Left colon (tissue), 2 donors: ENCODE data around the gene KAZN. TPM values are rescaled to one million over a fixed set of nuclear protein-coding genes. Genes with fewer than 3 reads are reported as not detected.

ENCODE experiments used
- ATAC-seq: fragments of 200-7000 bp; cut with Tn5 transposase; one replicate; pipeline ENCODE4 v1.9.1; 2020; ENCODE audit warnings: mild to moderate bottlenecking, moderate library complexity
- DNase-seq, 2 donors: peaks; one replicate each; pipeline ENCODE4 v3.0.0-alpha.2; 2020
- intact Hi-C, 2 donors: fragments of 100-400 bp; cut with DNase I in 1 of 2; cut with micrococcal nuclease in 1 of 2; formaldehyde crosslinking; loops; one replicate each; pipeline versions ENCODE4 v1.11.2 to v1.14.0; 2022; cut with DNase I, micrococcal nuclease
- total RNA-seq, 2 donors: library from RNA; stranded (reverse); fragmentation: NEBNext Ultra II Directional; extraction: Animal tissue kit (Norgen Biotek cat#: 25700); gene quantifications; one replicate each; pipeline ENCODE4 v1.2.1, GENCODE V29; 2021
- donor health status: DM: no; HTN: no; CAD: no.
- donor health status: DM: yes; HTN: yes; CAD: no.

Gene KAZN
- total RNA-seq, 2 donors from 2014 or later = 11.4 to 14.2 TPM

- DNase-seq = no peak
- ATAC-seq = no peak
- intact Hi-C loops = no loop called here
Observed at GRCh38 chr1:14607295-14607694, 8.8 kb downstream of the KAZN start.

DNA sequence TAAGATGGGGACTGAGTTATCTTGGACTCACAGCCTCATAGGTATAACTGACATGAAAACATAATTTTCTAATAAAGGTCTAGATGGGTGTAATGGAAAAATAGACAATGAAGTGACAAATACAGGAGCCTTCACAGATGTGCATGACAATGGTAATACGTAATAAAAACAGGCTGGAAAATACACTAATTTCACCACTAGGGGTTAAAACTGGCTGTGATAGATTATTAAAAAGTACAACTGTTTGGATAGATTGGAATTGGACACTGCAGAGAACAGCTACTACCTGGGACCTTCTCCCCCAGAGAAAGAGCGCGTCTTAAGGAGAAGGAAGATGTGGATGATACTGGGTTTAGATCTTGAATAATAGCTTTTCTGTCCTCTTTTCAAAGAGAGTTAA lies 9.8 kb downstream of the KAZN start:
- intact Hi-C loops = no loop called here
- ATAC-seq = no peak
- no peak for DNase-seq

DNA sequence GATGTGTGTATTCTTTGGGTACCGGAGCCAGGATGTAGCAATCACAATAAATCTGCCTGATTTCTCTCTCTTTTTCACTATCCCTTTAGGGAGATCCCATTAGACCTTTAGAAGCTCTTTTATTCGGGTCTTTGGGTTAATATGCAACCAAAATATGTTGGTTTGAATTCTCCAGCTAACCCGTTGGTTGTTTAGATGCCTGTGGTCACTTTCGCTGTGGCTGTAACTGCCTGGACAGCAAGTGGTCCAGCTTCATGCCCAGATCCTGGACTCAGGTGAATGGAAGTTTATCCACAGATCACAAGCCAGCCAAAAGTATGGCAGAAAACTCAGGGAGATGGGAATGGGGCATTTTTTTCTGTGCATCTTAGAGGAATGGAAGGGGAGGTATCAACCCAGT lies 12.3 kb downstream of the KAZN start:
- ATAC-seq (no peak), DNase-seq (no peak)
- intact Hi-C loops = no loop called here

DNA sequence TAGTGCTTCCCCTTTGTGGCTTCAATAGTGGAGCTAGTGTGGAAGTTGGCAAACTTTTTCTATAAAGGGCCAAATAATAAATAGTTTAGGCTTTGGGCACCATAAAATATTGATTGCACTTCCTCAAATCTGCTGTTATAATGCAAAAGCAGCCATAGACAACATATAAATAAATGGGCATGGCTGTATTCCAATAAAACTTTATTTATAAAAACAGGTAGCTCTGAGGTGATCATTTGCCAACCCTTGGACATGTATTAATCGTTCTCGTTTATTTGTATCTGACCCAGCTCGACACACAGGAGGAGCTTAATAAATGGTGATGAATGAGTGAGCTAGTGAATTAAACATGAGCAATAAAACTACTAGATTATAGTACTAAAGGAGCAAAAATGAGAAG lies 13.3 kb downstream of the KAZN start:
- intact Hi-C loops = no loop called here
- no peak for DNase-seq
- no peak for ATAC-seq

DNA sequence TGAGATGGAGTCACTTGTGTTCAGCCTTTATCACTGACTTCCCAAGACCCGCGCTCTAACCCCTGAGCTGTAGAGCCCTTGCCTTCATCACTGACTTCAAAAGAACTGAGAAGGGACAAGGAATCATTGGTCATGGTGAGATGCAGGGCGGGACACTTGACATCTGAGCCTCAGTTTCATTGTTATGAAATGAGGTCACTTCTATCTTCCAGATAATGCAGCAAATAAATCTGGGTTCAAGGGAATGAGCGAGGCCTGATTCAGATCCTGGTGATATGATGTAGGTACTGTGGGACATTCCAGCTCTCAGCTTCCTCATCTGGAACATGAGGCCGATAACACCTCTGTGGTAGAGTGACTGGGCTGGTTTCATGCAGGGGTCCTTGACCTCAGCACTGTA lies 13.8 kb downstream of the KAZN start:
- no peak for DNase-seq
- ATAC-seq = no peak
- intact Hi-C loops = no loop called here

DNA sequence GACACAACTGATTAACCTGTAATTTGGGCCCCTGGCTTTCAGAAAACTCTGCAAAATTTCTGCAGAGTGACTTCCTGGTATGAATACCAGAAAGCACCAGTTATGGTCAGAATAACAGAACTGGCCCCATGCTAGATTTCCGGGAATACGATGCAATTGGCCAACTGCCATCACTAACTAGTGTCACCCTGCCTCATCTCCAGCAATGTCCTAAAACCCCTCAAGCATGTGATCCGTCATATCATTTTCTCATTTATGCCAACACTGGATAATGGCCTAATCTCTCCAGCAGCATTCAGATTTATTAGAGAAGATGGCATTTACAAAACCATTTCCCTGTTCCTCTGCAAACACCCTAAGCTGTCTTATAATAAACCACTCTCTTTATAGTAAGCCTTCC lies 15.4 kb downstream of the KAZN start:
- DNase-seq (no peak), ATAC-seq (no peak)
- intact Hi-C loops = no loop called here

- ATAC-seq (no peak), DNase-seq (no peak)
- intact Hi-C loops = no loop called here
Observed at GRCh38 chr1:14614341-14614740, 15.9 kb downstream of the KAZN start.

- intact Hi-C loops = no loop called here
- ATAC-seq (no peak), DNase-seq (no peak)
Observed at GRCh38 chr1:14615549-14616218, 17.2 kb downstream of the KAZN start.

- ATAC-seq = no peak
- no peak for DNase-seq
- intact Hi-C loops = no loop called here
Observed at GRCh38 chr1:14616632-14617396, 18.3 kb downstream of the KAZN start.

DNA sequence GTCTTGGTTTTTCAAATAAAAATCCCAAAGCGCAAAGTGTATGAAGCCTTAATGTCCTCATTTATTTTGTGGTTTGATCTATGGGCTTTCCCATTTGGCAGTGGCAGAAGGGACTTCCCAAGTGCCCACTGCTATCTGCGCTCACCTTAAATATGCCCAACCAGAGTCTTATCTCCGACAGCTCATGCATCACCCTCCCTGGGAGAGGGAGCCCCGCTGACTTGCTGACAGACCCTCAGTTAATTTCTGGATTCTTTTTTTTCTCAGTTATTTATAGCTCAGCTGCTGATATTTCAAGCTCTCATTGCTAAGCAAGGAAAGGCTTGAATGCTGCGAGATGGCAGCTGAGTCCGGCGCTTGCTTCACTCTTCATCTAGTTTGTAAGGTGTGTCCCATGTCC lies 19.3 kb downstream of the KAZN start:
- intact Hi-C loops = no loop called here
- no peak for ATAC-seq
- DNase-seq = no peak

DNA sequence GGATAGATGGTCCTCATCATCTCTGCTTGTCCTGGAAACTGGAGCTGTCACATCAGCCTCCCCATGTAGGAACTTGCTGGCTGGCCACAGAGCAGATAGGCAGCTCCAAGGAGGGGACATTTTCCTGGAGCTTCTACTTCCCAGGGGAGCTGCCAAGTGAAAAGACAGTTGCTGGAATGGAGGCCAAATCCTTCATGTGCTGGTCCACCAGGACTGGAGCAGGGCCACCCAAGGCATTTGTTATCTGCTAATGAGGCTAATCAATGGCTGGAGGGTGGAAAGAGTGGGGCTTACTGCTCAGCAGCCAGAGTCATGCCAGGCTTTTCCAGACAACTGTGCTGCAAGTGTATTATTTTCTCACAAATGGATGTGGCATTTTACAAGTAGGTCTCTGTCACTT lies 22.5 kb downstream of the KAZN start:
- intact Hi-C loops = no loop called here
- no peak for ATAC-seq
- no peak for DNase-seq

DNA sequence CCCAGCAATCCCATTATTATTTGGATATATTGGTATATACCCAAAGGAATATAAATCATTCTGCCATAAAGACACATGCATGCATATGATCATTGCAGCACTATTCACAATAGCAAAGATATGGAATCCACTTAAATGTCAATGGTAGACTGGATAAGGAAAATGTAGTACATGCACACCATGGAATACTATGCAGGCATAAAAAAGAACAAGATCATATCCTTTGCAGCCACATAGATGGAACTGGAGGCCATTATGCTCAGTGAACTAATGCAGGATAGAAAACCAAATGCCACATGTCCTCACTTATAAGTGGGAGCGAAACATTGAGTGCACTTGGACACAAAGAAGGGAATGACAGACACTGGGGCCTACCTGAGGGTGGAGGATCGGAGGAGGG lies 24.6 kb downstream of the KAZN start:
- ATAC-seq (no peak), DNase-seq (no peak)
- intact Hi-C loops = no loop called here

DNA sequence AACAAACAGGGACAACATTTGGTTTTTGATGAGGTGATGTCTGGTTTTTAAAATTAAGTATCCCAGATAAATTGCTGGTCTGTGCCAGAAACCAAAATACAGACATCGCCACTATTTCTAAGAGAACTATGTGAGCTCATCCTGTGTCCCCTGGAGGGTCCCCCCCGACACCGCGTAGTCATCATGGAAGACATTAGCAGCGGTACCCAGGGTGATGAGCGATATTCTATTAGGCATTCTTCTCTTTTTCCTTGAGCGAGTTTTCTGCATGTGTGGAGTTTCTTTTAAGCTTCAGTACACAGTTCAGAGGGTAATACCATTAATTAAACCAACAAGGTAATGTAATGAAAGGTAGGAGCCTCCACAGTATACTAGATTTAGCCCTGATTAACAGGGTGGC lies 26.5 kb downstream of the KAZN start:
- DNase-seq (no peak), ATAC-seq (no peak)
- intact Hi-C loops = no loop called here

DNA sequence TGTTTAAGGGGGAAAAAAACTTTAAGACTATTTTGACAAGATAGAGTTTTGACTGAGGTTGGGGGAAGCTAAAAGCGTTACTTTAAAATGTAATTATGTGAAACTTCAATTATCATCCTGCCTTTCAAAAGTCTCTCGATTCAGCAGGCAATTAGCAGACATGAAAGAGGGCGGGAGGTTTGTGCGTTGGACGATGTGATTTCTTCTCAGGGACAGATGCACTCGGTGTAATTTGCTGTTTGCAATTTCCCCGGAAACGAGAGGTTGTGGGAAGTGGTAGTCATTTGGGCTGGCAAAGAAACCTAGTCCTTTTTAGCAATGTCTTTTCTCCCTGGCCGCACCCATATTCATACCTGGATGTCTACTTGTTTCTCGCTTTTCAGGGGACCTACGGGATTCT lies 27.1 kb downstream of the KAZN start:
- no peak for DNase-seq
- ATAC-seq = no peak
- intact Hi-C loops = no loop called here

DNA sequence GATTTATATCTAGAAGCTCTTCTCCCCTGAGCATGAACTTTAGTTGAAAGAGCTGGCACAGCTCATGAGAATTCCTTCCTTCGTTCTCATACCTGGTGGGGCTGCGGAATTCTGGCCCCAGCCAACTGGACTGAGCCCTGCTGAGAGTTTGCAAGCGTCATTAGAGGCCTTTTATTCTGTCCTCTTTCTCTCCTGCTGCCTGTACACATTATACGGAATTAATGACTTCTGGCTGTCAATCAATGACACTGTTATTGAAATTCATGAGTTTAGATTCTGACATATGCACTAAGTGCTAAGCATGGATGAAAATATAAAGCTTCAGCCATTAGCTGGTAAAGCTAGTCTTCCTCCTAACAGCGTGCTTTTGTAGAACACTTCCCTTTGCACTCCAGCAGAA lies 27.5 kb downstream of the KAZN start:
- intact Hi-C loops = no loop called here
- no peak for DNase-seq
- no peak for ATAC-seq

DNA sequence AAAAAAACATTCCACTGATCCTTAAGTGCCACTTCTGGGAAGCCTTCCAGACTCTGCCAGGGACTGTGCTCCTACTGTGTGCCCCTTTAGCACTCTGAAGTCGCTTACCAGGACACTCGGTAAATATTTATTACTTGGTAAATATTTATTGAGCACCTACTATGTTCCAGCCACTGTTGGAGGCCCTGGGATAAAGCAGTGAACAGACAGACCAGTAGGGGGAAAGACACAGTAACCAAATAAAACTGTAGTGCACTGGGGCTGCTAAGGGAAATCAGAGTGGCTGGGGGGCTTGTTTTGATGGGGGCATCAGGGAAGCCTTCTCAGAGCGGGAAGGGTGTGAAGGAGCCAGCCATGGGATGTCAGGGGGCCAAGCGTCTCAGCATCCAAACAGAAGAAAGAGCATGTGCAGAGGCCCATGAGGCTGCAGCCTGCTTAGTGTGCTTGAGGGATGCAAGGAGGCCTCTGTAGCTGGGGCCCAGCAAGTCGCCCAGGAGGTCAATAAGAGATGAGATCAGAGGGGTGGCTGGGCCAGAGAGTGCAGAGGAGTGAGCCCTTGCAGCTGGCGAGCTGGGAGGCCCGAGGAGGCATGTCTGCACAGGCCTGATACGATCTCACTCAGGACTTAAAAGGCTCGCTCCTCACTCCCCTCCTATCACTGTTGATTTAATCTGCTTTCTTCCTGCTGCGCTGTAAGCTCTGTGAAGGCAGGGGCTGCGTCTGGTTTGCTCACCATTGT lies 28.6 kb downstream of the KAZN start:
- DNase-seq = peak; percentile 22 to 25
- ATAC-seq = no peak
- intact Hi-C loops = no loop called here

DNA sequence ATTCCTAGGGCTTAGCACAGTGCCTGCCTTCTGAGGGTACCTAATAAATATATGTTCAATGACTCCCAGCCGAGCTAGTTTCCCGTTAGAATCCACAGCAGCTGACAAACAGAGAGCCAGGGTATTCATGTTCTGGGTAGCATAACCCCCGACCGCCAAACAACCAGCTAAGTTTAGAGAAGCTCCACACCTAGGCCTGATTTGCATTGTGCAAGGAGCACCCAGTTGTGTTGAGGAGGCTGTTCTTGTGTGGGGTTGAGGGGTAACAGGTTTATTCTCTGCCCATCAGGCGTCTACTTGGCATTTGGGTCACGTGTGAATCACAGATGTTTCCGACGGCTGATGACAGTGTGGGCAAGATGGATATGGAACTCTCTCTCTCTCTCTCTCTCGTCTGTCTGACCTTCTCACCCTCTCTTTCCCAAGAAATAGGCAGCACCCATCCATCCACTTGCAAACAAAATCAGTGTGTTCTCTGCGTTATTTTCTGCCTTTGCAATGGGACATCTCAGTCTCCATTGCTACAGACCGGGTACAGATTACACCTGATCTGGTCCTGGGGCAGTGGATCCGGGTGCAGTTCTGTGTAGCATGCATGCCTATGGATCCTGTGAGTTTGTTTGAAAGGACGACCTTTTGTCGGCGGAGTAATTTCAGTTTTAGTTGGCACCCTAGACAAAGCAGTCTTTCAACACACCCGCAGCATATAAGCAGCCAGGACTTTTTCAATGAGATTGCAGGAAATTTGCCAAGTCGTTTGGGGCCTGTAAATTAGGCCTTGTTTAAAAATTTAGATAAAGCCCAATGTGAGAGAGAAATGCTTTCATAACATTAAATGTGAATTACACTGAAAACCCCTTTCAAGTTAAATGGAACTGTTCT lies 29.4 kb downstream of the KAZN start:
- ATAC-seq = no peak
- intact Hi-C loops = no loop called here
- no peak for DNase-seq

GRCh38 chr1:14629363-14630014 lies 31.0 kb downstream of the KAZN start:
- ATAC-seq (no peak), DNase-seq (no peak)
- intact Hi-C loops = no loop called here

- no peak for DNase-seq
- intact Hi-C loops = no loop called here
- ATAC-seq = no peak
Observed at GRCh38 chr1:14630986-14631385, 32.5 kb downstream of the KAZN start.
